Right renal cortex interstitium (tissue), 3 donors: ENCODE results near the gene ANKMY2. TPM values are rescaled to one million over a fixed set of nuclear protein-coding genes. Genes with fewer than 3 reads are reported as not detected.
A peak's percentile ranks its signal among the peaks of the same experiment; 100 is the strongest.

Experiments used
- DNase-seq, 3 donors: peaks; one replicate each; pipeline ENCODE4 v3.0.0-alpha.2; 2013; ENCODE audit warnings: low read depth in 3 of 3, low spot score in 2 of 3
- polyA plus RNA-seq, 3 donors: library from polyadenylated mRNA; unstranded; fragments of 120-200 nt; gene quantifications; one replicate each; pipeline ENCODE4 v1.2.1, GENCODE V29; 2013; ENCODE audit not compliant: insufficient read length in 3 of 3

The ANKMY2 gene
- polyA plus RNA-seq, 3 donors: 33.3 to 36.2 (median 36.0) TPM

DNA sequence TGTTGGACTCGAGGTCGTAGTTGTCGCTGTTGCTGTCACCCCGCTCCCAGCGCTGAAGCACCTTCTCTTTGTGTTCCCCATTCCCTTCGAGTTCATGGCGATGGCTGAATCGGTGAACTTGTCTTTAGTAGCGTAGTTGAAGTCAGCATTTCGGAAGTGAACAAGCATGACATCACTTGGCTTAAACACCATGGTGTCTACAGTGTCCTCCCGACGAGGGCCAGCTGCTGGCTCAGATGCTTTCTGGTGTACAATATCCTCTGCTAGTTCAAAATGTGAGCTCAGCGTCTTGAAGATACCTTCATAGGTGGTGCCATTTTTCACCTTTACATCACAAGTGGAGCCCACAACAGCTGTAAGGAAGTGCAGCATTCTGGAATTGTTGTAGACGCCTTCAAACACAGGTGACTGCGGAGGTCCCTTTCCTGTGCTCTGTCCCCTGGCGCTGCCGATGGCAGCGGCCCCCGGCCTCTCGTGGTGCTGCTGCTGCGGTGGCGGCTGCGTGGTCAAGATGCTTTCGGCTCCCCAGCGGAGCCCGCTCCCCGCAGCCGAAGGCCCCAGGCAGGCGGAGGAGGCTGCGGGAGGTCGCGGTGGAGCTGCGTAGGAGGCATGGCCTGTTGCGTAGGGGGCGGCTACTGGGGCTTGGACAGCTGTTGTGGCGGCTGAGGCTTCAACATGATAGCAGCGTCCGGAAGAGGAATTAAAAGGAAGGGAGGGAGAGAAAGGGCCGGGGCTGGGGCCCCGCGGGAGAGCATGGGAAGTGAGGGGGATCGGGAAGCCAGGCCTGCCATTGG lies 59.3 kb downstream of the ANKMY2 start:
- DNase-seq: no peak

DNA sequence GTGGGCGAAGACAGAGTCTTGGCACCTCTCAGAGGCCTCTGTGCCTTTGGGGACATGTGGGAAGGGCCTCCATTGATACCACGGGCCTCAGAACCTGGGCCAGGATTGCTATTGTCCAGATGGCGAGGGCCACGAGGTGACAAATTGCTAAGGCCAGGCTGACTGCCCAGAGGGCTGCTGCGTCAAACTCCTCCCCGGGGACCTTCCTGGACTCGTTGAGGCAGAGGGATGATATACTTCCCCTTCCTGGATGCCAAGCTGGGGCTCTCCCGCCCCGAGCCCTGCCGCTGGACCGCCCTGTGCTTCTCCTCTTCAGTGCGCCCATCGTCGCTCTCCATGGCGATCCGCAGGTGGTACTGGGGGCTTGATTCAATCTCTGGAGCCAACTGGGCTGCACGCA lies 60.0 kb downstream of the ANKMY2 start:
- DNase-seq: no peak

GRCh38 chr7:16583834-16584233 lies 61.7 kb downstream of the ANKMY2 start:
- no peak for DNase-seq

GRCh38 chr7:16581286-16581685 lies 64.3 kb downstream of the ANKMY2 start:
- no peak for DNase-seq

GRCh38 chr7:16579216-16579615 lies 66.3 kb downstream of the ANKMY2 start:
- no peak for DNase-seq

GRCh38 chr7:16571941-16572340 lies 73.6 kb downstream of the ANKMY2 start:
- no peak for DNase-seq

- DNase-seq: peak in 2 of 3 donors; percentile 44 to 50
These were observed 80.6 kb downstream of the ANKMY2 start for GRCh38 chr7:16564909-16565426.

DNA sequence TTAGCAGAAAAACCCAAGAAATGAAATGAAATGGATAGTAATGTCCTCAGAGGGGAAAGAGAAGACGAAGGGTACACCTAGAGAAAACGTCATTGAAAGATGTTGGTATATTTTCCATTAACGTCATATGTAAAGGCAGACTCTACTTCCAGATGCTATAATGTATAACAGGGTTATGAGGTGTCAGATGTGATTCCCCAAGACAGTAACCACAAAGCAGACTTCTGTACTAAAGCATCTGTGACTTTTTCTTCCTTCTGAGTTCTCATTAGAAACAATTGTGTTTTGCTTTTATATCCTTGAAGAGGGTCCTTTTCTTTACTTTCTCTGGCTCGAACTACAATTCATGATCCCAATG lies 81.6 kb downstream of the ANKMY2 start:
- no peak for DNase-seq

GRCh38 chr7:16563281-16564022 lies 82.1 kb downstream of the ANKMY2 start:
- no peak for DNase-seq

- DNase-seq: no peak
These were observed 82.9 kb downstream of the ANKMY2 start for GRCh38 chr7:16562456-16563220.

DNA sequence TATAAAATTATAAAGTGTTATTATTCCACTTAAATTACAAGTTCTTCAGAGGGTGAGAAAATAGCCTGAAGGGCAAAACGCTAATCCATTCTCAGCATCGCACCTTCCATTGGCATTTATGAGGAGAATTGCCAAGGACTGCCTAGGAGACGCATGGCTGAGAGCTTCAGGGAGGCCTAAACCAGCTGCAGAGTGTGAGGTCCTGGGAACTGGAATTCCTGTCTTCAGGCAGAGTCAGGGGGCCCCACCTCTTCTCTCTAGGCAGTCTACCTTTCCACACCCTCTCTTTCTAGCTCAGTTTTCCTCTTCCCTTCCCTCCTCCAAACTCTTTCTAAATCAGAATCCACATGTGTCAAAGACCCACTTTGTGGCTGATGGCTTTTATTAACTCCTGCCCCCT lies 83.6 kb downstream of the ANKMY2 start:
- no peak for DNase-seq

GRCh38 chr7:16559497-16560179 lies 85.9 kb downstream of the ANKMY2 start:
- no peak for DNase-seq

GRCh38 chr7:16558761-16559302 lies 86.7 kb downstream of the ANKMY2 start:
- DNase-seq: no peak

- DNase-seq: no peak
These were observed 89.2 kb downstream of the ANKMY2 start for GRCh38 chr7:16556359-16556758.

DNA sequence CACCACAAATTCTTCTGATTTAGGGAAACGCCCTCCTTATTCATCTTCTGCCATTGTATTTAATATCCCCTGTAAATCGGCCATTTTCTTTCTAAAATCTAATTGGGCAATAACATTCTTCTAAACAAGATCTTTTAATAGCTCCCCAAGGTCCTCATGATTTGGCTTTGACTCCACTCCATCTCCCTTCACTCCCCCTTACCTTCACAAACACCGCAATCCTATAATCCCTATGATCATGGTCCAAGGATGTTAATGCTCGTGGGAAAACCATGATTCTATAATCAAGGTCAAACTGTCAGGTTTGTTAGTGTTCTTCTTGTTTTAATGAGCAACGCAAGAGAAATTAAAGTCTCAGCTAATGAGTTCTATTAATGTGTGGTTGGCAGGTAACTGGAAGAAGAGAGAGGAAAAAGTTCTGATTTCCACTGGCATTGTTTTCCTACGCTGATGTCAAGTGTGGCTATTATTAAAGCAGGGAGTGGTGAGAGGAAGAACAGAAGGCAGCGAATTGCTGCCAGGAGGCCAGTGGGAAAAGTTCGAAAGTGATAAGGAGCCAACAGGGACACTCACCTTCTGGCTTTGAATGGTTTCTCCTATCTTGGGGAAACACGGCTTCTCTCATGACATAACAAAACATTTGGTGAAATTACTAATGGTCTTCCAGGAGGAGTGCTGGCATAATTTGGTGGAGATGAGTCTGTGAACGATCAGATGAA lies 90.9 kb downstream of the ANKMY2 start:
- DNase-seq: no peak

DNA sequence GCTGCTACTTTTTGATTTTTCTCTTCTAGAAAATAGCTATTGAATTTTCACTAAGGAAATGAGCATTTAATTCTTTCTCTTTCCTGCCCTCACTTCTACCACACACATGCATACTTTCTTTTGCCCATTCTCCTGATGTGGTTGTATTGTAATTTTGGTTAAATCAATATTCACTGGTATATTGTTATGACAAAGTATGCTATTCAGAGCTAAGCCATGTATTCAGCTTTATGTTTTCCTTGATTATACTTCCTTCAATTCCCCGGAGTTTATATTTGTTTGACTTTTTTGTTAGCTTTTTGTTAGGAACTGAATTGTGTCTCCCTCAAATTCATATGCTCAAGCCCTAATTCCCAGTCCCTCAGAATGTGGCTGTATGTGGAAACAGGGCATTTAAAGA lies 94.9 kb downstream of the ANKMY2 start:
- no peak for DNase-seq
